Right lobe of liver (tissue), 4 donors: ENCODE measurements around the gene MEI1.
A peak's percentile ranks its signal among the peaks of the same experiment; 100 is the strongest.

Experiments
- POLR2A ChIP-seq: fragments of 450-650 bp; IDR thresholded peaks from one replicate; pipeline ENCODE4 v1.6.1; 2017; ENCODE audit warnings: antibody characterized with exemption, mild to moderate bottlenecking
- TF ChIP-seq, protein P1 (sequence below), 4 donors: fragments of 200-600 bp in 3 of 4; fragments of 450-650 bp in 1 of 4; IDR thresholded peaks; one replicate each; pipeline versions ENCODE4 v1.5.1 to v1.8.0; 2016 to 2022; ENCODE audit warnings: antibody characterized with exemption in 4 of 4, mild to moderate bottlenecking in 2 of 4
- donor health status: DM: no; HTN: no; CAD: no.
- donor health status: DM: no; HTN: no; CAD: no.
- donor health status: DM: no; HTN: yes; CAD: no.

DNA sequence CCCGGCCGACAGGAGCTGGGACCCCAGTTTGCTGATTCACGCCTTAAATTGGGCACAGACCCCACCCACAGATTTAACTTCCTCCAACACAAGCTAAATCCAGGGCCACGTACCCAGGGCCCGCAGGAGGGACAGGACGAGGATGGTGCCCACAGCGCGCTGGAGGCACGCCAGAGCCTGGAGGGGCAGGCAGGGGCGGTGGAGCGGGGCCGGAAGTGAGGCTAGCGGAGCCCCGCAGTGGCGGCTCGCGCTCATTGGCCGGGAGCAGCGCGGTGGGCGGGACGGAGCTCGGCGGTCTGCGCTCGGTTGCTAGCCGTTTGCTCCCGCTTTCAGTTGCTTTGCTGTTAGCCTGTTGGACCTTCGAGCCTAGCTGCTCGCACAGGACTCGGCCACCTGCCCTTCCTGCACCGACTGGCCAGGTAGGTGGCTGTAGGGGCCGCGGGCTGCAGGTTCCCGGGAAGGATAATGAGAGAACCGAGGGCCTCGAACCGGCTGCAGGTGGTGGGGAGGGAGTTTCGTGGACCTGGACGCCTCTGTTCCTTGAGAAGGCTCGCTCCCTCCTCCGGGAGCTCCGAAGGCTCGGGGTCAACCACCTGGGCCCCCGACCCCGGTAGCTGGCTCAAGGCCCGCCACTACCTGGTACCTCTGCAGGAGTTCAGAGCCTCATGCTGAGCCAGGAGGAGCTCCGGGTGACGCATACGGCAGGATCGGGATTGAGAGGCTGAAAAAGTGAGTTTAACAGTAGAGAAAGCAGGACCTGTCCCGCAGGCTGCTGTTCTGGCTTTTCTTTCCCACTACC, 101.2 kb downstream of the MEI1 start, which contains the start of gene CCDC134:
- peak; percentile 95 for TF ChIP-seq POLR2A
- TF ChIP-seq, protein P1, sequence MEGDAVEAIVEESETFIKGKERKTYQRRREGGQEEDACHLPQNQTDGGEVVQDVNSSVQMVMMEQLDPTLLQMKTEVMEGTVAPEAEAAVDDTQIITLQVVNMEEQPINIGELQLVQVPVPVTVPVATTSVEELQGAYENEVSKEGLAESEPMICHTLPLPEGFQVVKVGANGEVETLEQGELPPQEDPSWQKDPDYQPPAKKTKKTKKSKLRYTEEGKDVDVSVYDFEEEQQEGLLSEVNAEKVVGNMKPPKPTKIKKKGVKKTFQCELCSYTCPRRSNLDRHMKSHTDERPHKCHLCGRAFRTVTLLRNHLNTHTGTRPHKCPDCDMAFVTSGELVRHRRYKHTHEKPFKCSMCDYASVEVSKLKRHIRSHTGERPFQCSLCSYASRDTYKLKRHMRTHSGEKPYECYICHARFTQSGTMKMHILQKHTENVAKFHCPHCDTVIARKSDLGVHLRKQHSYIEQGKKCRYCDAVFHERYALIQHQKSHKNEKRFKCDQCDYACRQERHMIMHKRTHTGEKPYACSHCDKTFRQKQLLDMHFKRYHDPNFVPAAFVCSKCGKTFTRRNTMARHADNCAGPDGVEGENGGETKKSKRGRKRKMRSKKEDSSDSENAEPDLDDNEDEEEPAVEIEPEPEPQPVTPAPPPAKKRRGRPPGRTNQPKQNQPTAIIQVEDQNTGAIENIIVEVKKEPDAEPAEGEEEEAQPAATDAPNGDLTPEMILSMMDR (IDR thresholded peaks at IDR 0.05) = no peak
